HG02852 (cell line): Measurements from ENCODE around the gene RRBP1.

Experiments used
- ATAC-seq: cut with Tn5 transposase; IDR thresholded peaks from one replicate; pipeline ENCODE4 v1.9.1; 2021; ENCODE audit warnings: mild to moderate bottlenecking, moderate library complexity; ENCODE audit not compliant: unreplicated experiment

The RRBP1 gene

GRCh38 chr20:17681726-17682102 lies 328 bp downstream of the RRBP1 start:
- ATAC-seq, result peak; percentile 13

GRCh38 chr20:17680836-17681725 lies 961 bp downstream of the RRBP1 start:
- ATAC-seq, result peak; percentile 31

DNA sequence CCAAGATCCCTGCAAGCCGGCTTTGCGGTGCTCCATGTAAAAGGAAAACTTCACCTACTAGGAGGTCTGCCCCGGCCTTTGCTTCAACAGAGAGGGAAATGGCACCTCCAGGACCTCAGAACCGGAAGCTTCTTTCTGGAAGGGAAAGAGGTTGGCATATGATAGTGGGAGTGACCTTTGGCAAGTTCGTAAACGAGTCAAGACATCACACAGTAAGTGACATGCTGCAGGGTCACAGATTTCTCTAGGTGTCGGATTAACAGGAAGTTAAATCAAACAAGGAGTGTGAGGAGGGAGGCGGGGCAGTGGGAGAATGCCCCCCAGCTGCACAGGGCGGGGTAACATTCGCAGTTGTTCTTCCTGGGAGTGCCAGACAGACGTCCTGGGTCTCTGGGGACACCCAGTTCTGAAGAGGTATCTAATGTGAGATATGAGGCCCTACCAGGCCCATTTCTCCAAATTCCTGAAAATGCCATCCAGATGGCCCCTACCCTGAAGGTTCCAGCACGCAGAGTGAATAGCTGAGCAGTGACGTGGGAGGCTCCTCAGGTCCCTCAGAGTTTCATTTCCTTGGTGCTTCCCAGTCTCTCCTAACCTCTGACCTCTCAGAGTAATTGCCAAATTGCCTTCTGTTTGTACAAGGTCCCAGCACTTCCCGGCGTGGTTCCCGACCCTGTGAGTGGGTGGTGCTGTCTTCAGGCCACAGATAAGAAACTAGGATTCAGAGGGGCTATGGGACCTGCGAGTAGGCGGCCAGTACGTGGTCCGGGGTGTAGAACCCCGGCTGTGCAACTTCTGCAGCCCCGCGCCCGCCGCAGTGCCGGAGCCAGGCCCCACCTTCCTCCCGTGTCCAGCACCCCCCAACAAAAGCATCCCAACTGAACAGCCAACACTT lies 1.9 kb downstream of the RRBP1 start:
- ATAC-seq, result no peak

- ATAC-seq, result no peak
These were observed 3.2 kb downstream of the RRBP1 start for GRCh38 chr20:17678886-17679285.

DNA sequence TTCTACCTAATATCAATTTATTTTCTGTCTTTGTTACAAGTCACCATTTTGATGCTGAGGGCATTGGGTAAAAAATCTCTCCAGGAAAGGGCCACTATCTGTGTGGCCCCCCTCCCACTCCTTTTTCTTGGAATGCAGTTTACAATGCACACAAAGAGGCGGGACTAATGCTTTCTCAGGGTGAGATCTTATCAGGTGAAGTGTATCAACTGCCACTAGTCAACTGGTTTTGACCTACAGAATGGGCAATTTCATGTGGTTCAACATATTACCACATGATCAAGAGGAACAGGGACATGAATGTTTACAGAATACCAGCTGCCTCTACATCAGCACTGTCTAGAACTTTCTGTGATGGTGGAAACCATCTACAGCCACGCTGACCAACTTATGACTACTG lies 3.7 kb downstream of the RRBP1 start:
- ATAC-seq, result no peak

DNA sequence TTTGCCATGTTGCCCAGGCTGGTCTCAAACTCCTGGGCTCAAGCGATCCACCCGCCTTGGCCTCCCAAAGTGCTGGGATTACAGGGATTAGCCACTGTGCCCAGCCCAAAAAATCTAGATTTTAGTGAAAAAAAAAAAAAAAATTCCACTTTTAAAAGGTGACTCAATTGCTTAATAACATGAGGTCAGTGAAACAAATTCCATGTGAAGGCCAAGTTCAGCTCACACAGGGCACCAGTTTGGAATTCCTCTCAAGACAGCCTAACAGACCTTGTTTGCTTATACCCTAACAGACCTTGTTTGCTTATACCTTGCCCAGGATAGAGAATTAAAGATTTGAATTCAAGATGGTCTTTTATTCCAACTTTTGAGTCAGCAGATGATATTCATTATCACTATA lies 5.1 kb downstream of the RRBP1 start:
- no peak for ATAC-seq

- no peak for ATAC-seq
These were observed 5.7 kb downstream of the RRBP1 start for GRCh38 chr20:17676378-17676759.

- no peak for ATAC-seq
These were observed 6.3 kb downstream of the RRBP1 start for GRCh38 chr20:17675519-17676377.

DNA sequence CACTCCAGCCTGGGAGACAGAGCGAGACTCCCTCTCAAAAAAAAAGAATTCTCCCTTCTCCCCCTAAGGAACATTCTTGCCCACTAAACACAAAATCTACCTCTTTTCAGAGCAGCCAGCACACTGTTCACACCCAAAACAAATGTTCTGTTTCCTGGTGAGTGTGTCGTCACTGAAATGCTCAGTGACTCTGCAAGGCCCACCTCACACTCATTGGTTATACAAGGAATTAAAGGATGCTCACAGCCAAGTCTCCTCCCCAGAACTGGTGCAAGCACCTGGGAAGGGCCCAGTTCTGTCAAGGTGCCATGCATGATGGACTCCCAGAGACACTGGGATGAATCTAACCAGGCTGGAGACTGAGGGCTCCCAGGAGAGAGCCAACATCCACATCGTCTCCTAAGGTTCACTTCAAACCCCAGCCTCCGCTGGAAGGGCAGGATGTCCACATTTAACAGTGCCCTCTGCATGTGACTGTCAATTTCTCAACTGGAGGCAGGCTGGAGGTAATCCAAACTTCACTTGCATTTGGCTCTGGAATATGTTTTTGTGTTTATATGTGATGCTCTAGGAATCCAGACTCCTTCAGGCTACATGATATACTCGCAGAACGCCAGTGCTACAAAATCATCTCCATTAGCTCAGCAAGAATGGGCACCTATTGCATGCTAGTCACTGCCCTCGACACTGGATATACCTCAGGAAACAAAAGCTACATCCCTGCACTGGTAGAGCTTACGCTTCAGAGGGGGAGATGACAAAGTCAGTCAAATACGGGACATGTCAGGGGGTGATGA lies 7.1 kb downstream of the RRBP1 start:
- no peak for ATAC-seq

DNA sequence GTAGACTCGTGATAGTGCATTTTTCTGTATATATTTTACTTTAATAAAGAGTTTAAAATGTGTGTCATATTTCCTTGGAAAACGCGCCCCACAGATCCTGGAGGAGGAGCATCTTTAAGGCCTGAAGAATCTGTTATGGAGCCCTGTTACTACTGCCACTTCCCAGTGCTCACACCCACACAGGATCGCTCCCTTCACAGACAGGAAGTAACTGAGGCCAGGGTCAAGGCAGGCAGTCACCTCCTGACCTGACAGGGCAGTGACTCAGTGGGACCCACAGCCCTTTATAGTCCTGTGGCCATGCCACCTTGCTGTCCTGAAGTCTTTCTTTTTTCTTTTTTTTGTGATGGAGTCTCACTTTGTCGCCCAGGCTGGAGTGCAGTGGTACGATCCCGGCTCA lies 9.0 kb downstream of the RRBP1 start:
- no peak for ATAC-seq

GRCh38 chr20:17671565-17671964 lies 10.5 kb downstream of the RRBP1 start:
- no peak for ATAC-seq

DNA sequence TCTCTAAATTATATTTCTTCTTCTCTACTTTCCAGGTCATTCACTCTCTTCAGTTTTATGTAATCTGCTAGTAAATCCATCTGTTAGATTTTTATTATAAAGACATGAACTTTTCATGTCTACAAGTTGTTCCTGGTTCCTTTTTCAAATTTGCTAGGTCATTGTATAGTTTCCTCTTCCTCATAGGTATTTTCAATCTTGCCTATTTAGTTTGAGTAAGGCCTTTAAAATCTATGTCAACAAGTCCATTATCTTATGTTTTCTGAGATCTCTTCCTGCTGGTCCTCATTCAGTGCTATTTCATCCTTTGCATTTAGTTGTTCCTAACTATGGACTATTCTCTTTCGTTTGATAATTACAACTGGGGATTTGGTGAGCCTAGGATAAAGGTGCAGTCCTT lies 11.0 kb downstream of the RRBP1 start:
- ATAC-seq, result no peak

DNA sequence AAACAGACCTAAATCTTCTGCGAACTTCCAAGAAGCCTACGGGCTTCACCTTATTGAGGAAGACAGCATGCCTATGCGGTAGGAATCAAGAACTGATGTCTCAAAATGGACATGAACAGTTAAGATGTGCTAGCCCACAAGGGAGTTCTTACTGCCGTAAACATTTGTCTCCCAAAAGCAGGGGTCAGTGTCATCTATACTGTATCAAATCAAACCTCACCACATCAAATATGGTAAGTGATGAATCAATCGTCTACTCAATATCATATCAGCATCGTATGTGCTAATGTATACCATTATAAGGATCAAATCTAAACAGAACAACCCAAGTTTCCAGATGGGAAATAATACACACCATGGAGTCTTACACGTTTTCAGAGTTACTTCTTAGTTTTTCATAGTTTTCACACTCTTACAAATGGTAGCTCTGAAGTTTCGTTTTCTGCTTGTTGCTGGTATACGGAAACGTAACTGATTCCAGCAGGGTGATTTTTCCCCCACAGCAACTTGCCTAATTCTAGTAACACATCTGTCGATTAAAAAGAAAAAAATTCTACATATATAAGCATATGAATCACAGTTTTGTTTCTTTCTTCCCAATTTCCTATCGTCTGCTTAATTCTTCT lies 12.6 kb downstream of the RRBP1 start:
- no peak for ATAC-seq

- no peak for ATAC-seq
These were observed 13.6 kb downstream of the RRBP1 start for GRCh38 chr20:17668432-17668831.

GRCh38 chr20:17667445-17667844 lies 14.6 kb downstream of the RRBP1 start:
- ATAC-seq, result no peak

- ATAC-seq, result no peak
These were observed 15.6 kb downstream of the RRBP1 start for GRCh38 chr20:17666481-17666880.

DNA sequence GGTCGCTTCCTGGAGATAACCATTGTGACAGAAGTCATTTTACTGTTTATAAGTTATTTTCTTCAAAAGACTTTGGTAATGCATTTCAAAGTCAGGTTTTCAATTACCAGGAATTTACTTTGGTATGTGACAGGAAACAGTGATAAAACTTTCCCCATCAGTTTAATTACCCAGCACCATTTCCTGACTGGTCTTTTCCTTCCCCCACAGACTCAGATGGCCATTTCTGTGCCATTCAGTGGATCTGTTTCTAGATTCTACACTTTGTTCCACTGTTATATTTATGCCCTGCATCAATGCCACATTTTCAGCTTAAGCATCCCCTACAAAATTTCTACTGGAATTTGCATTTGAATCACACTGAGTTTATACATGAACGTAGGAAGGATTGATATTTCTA lies 16.3 kb downstream of the RRBP1 start:
- no peak for ATAC-seq

DNA sequence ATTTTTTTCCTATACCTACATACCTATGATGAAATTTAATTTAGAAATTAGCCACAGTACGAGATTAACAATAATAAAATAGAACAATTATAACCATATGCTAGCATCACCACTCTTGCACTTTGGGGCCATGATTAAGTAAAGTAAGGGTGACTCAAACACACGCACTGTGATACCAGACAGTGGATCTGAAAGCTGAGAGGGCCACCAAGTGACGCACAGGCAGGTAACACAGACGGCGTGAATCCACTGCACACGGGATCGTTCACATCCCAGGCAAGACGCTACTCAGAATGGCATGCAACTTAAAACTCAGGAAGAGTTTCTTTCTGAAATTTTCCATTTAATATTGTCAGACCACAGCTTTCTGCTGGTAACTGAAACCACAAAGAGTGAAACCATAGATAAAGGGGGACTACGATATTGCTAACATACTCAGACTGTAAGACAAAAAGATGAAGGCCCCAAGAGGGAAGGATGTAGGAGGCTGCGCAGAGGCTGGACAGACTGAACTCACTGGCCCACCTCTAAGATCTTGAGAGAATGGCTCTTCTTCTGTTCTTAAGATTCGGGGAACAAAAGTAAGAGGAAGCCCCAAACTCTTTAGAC lies 17.9 kb downstream of the RRBP1 start:
- no peak for ATAC-seq

- ATAC-seq, result no peak
These were observed 18.6 kb downstream of the RRBP1 start for GRCh38 chr20:17663486-17663885.
